GM21717 (cell line): Measurements from ENCODE around the gene CLBA1.
"Not testable (repeated sequence)": the region's sequence is repeated elsewhere in the genome, so short reads cannot be mapped to it uniquely, and the experiment has no call there.

Experiments used
- ATAC-seq: cut with Tn5 transposase; IDR thresholded peaks from one replicate; pipeline ENCODE4 v1.9.1; 2021; ENCODE audit warnings: mild to moderate bottlenecking, moderate library complexity; ENCODE audit not compliant: unreplicated experiment

Gene CLBA1

DNA sequence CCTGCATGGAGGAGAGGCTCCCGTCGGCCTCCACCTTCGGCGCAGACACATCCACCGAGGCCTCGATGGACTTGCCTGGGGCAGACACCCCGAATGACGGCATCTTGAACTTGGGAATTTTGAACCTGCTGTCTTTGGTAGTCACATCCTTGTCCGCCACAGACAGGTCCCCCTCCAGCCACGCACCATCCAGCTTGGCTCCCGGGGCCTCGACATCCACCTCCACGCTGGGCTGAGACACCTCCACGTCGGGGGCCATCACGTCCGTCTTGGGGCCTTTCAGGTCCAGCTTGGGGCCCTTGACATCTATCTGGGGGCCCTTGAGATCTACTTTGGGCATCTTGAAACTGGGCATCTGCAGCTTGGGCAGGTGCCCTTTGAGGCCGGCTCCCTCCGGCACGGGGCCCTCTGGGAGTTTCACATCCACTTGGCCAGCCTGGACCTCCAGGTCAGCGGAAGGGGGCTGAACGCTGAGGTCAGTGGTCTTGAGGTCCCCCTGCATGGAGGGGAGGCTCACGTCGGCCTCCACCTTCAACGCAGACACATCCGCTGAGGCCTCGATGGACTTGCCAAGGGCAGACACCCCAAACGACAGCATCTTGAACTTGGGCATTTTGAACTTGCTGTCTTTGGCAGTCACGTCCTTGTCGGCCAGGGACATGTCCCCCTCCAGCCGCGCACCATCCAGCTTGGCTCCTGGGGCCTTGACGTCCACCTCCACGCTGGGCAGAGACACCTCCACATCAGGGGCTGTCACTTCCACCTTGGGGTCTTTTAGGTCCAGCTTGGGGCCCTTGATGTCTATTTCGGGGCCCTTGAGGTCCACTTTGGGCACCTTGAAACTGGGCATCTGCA is 37.5 kb upstream of the CLBA1 start:
- ATAC-seq = not testable (repeated sequence)

DNA sequence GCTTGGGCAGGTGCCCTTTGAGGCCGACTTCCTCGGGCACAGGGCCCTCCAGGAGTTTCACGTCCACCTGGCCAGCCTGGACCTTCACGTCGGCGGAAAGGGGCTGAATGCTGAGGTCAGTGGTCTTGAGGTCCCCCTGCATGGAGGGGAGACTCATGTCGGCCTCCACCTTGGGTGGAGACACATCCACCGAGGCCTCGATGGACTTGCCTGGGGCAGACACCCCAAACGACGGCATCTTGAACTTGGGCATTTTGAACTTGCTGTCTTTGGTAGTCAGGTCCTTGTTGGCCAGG is 36.9 kb upstream of the CLBA1 start:
- no peak for ATAC-seq

DNA sequence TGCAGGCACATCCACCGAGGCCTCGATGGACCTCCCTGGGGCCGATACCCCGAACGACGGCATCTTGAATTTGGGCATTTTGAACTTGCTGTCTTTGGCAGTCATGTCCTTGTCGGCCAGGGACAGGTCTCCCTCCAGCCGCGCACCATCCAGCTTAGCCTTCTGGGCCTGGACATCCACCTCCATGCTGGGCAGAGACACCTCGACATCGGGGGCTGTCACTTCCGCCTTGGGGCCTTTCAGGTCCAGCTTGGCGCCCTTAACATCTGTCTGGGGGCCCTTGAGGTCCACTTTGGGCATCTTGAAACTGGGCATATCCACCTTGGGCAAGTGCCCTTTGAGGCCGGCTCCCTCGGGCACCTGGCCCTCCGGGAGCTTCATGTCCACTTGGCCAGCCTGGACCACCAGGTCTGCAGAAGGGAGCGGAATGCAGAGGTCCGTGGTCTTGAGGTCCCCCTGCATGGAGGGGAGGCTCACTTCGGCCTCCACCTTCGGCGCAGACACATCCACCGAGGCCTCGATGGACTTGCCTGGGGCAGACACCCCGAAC is 36.1 kb upstream of the CLBA1 start:
- not testable (repeated sequence) for ATAC-seq

GRCh38 chr14:104950021-104950420 is 35.6 kb upstream of the CLBA1 start:
- no peak for ATAC-seq

- ATAC-seq = not testable (repeated sequence)
Measured at GRCh38 chr14:104950701-104951100, 34.9 kb upstream of the CLBA1 start.

GRCh38 chr14:104951863-104952657 is 33.5 kb upstream of the CLBA1 start:
- not testable (repeated sequence) for ATAC-seq

- ATAC-seq = no peak
Measured at GRCh38 chr14:104953097-104953496, 32.5 kb upstream of the CLBA1 start.

DNA sequence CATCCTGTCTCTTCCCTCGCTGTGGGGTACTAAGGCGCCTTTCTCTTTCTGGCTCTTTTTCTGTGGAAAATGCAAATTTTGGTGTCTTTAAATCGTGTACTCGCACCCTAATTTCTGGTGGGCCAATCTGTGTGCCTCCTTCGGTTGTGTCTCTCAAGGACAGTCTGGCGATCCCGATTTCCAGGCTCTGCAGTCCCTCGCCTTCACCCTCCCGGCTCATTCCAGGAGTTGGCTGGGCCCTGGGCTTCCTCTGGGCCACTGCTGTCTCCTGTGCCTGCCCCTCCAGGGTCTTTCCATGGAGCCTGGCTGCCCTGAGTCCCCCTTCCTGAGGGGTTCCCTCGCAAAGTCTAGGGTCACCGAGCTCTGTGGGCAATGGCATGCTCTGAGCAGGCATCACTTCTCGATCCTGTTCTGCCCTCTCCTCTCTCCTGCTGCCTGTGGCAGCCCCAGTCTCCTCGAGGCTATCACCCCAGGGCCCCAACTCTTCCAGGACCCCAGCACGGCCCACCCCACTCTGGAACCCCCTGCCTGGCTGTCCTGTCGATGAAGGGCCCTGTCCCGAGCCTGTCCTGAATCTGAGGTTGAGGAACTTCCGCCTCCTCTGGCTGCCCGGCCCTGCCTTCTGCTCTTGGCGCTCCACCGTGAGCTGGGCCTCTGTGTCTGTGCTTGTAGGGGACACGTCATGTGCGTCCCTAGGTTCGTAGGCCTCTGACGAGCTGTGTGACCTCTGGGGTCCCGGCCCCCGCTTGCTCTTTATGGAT is 31.5 kb upstream of the CLBA1 start:
- no peak for ATAC-seq

- ATAC-seq = no peak
Measured at GRCh38 chr14:104954746-104955395, 30.7 kb upstream of the CLBA1 start.

GRCh38 chr14:104955396-104955770 is 30.2 kb upstream of the CLBA1 start:
- ATAC-seq = no peak

DNA sequence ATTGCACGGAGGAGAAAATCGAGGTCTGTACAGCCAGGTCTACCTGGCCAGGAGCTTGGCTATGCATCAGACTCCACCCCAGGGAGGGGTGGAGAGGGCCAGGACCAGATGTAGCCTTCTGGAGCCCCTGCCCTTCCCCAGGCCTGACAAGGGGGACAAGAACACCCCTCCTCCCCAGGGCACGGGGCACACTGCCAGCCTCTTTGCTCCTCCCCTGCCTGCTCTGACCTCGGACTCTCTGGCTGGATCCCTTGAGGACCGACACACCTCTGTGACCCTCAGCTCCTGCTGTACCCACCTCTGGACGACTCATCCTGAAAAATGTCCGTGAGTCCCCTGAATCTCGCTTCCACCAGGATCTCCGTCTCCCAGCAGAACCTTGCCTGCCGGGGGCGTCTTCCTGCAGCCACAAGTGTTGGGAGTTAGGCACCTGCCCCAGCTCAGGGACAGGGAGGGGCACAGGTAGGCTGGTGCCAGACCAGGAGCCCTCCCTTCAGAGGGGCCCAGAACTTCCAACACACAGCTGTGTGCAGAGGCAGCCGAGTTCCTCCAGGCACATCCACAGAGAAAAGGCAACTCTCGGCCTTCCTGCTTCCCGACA is 29.2 kb upstream of the CLBA1 start:
- ATAC-seq = no peak

DNA sequence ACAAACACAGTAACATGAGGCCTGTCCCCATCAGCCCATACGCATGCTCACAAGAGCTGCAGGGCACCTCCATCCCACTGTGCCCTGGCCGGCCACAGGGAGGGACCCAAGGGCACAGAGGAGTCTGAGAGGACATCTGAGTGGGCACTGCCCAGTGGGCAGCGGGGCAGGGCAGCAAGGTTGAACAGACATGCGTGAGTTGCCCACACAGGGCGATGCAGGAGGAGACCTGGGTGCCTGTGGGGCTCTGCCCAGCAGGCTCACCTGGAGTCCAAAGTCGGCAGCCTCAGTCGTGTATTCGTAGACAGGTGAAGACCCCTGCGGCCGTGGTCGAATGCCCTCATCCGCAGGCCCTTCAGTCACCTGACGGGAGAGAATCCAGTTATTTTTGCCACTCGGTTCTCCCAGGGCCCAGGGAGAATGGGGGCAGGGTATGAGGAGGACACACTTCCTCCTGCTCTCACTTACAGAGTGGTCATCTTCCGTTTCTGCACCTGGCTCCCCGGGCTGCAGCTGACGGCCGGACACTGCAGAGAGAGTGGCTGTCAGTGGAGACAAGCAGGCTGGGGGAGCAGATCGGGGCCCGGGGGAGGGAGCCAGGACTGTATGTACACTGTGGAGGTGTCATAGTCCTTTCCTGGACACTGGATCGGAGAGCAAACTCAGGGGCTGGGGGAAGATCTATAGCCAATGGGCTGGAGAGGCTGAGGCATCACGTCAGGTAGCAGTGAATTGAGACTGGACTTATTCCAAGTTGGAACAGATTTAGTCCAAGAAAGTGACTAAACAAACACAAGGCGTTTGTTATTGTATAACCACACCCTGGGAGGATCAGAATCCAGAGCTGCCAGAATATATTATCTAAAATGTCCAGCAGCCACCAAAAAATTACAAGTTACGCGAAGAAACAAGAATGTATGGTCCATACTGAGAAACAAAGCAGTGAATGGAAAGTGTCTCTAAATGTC is 28.2 kb upstream of the CLBA1 start:
- ATAC-seq = no peak

GRCh38 chr14:104964546-104964945 is 21.0 kb upstream of the CLBA1 start:
- no peak for ATAC-seq

- ATAC-seq = no peak
Measured at GRCh38 chr14:104965561-104966231, 19.9 kb upstream of the CLBA1 start.

DNA sequence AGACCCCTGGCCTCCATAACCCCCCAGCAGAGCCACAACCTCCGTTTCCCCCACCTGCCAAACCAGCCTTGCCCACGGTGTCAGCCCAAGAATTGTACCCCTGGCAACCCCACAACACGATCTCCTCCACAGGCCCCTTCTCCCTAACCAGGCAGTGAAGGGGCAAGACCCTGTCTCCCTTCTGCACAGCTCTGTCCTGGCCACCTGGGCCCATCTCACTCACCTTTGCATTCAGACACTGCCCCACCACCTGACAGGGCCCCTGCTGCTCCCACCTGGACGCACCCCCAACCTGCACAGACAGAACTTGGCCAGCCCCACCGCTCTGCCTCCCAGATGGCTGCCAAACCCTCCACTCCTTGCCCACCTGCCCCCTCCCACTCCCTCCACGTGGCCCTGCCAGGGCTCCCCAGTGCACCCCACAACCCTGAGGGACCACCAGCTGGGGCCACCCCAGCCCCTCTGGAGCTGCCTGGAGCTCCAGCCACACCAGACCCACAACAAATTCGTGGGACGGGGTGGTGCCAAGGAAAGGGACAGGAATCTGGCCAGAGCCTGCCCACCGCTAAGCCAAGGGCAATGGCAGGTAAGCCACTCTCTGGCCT is 19.2 kb upstream of the CLBA1 start:
- no peak for ATAC-seq

DNA sequence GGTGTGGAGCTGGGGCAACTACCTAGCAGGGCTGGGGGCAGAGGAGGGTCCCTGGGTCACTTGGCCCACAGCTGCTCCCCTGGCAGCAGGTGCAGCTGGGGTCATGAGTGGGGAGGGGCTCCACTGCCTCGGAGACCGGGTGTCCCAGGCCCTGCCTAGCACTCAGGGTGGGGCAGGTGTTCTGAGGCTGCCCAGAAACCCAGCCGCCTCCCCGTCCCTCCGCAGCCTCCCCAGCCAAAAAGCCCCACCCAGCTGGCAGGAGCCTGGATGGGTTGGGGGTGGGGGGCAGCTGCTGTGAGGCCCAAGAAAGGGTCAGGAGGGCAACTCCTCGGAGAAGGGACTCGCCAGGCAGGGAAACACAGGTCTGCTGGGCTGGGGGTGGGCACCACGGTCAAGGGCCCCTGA is 18.6 kb upstream of the CLBA1 start:
- no peak for ATAC-seq

- no peak for ATAC-seq
Measured at GRCh38 chr14:104967386-104968152, 18.0 kb upstream of the CLBA1 start.

- ATAC-seq = no peak
Measured at GRCh38 chr14:104968153-104968527, 17.4 kb upstream of the CLBA1 start.
